GM18511 (cell line): Measurements from ENCODE around the gene ST3GAL2.
"Not testable (repeated sequence)": the region's sequence is repeated elsewhere in the genome, so short reads cannot be mapped to it uniquely, and the experiment has no call there.

Experiments
- ATAC-seq: cut with Tn5 transposase; IDR thresholded peaks from one replicate; pipeline ENCODE4 v1.9.1; 2021; ENCODE audit warnings: mild to moderate bottlenecking, moderate library complexity; ENCODE audit not compliant: unreplicated experiment

ST3GAL2 gene

GRCh38 chr16:70419384-70420327 is 19.2 kb downstream of the ST3GAL2 start:
- ATAC-seq, result no peak

- no peak for ATAC-seq
Measured at GRCh38 chr16:70418993-70419318, 19.9 kb downstream of the ST3GAL2 start.

GRCh38 chr16:70418274-70418992 is 20.5 kb downstream of the ST3GAL2 start:
- no peak for ATAC-seq

GRCh38 chr16:70417661-70418060 is 21.2 kb downstream of the ST3GAL2 start:
- no peak for ATAC-seq

GRCh38 chr16:70416748-70417616 is 21.9 kb downstream of the ST3GAL2 start:
- peak; percentile 87 for ATAC-seq

- ATAC-seq, result not testable (repeated sequence)
Measured at GRCh38 chr16:70413572-70413971, 25.3 kb downstream of the ST3GAL2 start.

- no peak for ATAC-seq
Measured at GRCh38 chr16:70412385-70412784, 26.5 kb downstream of the ST3GAL2 start.

GRCh38 chr16:70410734-70411133 is 28.2 kb downstream of the ST3GAL2 start:
- ATAC-seq, result no peak

GRCh38 chr16:70407811-70408274 is 31.1 kb downstream of the ST3GAL2 start:
- ATAC-seq, result no peak

GRCh38 chr16:70406104-70406503 is 32.8 kb downstream of the ST3GAL2 start:
- ATAC-seq, result not testable (repeated sequence)

- no peak for ATAC-seq
Measured at GRCh38 chr16:70402916-70403659, 35.8 kb downstream of the ST3GAL2 start.

- ATAC-seq, result no peak
Measured at GRCh38 chr16:70399951-70400350, 38.9 kb downstream of the ST3GAL2 start.

- ATAC-seq, result no peak
Measured at GRCh38 chr16:70399381-70399780, 39.5 kb downstream of the ST3GAL2 start.

GRCh38 chr16:70398177-70398743 is 40.6 kb downstream of the ST3GAL2 start:
- ATAC-seq, result no peak

GRCh38 chr16:70396246-70396904 is 42.5 kb downstream of the ST3GAL2 start:
- no peak for ATAC-seq

- ATAC-seq, result no peak
Measured at GRCh38 chr16:70395345-70395901, 43.5 kb downstream of the ST3GAL2 start.

- ATAC-seq, result no peak
Measured at GRCh38 chr16:70394853-70395252, 44.0 kb downstream of the ST3GAL2 start.

- ATAC-seq, result no peak
Measured at GRCh38 chr16:70393662-70394061, 45.2 kb downstream of the ST3GAL2 start.

GRCh38 chr16:70392606-70393005 is 46.3 kb downstream of the ST3GAL2 start:
- no peak for ATAC-seq
